Transverse colon (tissue), 4 donors: ENCODE measurements around the gene CALY. TPM values are rescaled to one million over a fixed set of nuclear protein-coding genes. Genes with fewer than 3 reads are reported as not detected.

Experiments
- DNase-seq: peaks from one replicate; pipeline ENCODE4 v3.0.0-alpha.2; 2019
- H3K27ac ChIP-seq, 4 donors: fragments of 200-600 bp; sonication (generic); 2 replicates each; pipeline ENCODE4 v1.5.1; 2016 to 2018; ENCODE audit warnings: inconsistent platforms in 4 of 4
- H3K27me3 ChIP-seq: fragments of 200-600 bp; sonication (generic); 2 replicates; pipeline ENCODE4 v1.5.1; 2017; ENCODE audit warnings: inconsistent platforms
- H3K36me3 ChIP-seq, 4 donors: fragments of 200-600 bp; sonication (generic); 2 replicates each; pipeline ENCODE4 v1.5.1; 2017 to 2019; ENCODE audit warnings: inconsistent platforms in 4 of 4
- H3K4me1 ChIP-seq, 4 donors: fragments of 200-600 bp; sonication (generic); 2 replicates each; pipeline ENCODE4 v1.5.1; 2017 to 2020; ENCODE audit warnings: inconsistent platforms in 4 of 4
- H3K4me3 ChIP-seq, 4 donors: fragments of 200-600 bp; sonication (generic); 1 replicate in 1 of 4; 2 replicates in 3 of 4; pipeline versions ENCODE4 v1.5.1 to v1.6.1; 2017 to 2019; ENCODE audit warnings: inconsistent platforms in 4 of 4
- H3K9me3 ChIP-seq, 2 donors: fragments of 200-600 bp; sonication (generic); 2 replicates each; pipeline ENCODE4 v1.5.1; 2017 to 2019; ENCODE audit warnings: inconsistent platforms in 2 of 2
- EP300 ChIP-seq: sonication (generic); formaldehyde crosslinking; IDR thresholded peaks from one replicate; pipeline ENCODE4 v1.6.1; 2017; ENCODE audit warnings: antibody characterized with exemption, low read depth
- POLR2A ChIP-seq: fragments of 450-650 bp; IDR thresholded peaks from one replicate; pipeline ENCODE4 v1.6.1; 2016; ENCODE audit warnings: antibody characterized with exemption, mild to moderate bottlenecking, moderate library complexity
- POLR2AphosphoS5 ChIP-seq, 3 donors: sonication (generic); formaldehyde crosslinking; IDR thresholded peaks; one replicate each; pipeline ENCODE4 v1.6.1; 2016; ENCODE audit warnings: antibody characterized with exemption in 3 of 3
- WGBS, 2 donors: methylation state at CpG; one replicate each; pipeline ENCODE4 v1.1.5; 2018; ENCODE audit warnings: low coverage in 1 of 2; 5-methylcytosine and 5-hydroxymethylcytosine counted together
- in situ Hi-C, 4 donors: fragments of 200-750 bp; cut with MboI; loops; one replicate each; pipeline versions ENCODE4 v1.15.0 to v1.15.1; 2017; ENCODE audit warnings: low sequenced_read_pairs in 3 of 4, low pct_ligation_motif_present in 1 of 4, low pct_unique_long_range_greater_than_20kb in 1 of 4
- intact Hi-C: fragments of 100-400 bp; cut with DNase I; formaldehyde crosslinking; loops from one replicate; pipeline ENCODE4 v1.15.1; 2023; ENCODE audit warnings: low total_unique reads
- total RNA-seq, 4 donors: library from RNA; depleted of rRNA; stranded (reverse); fragments of >200 nt; gene quantifications; one replicate each; pipeline ENCODE4 v1.1.0, GENCODE V29; 2016
- TF ChIP-seq, protein P1 (sequence below), 5 experiments: fragments of 200-600 bp in 3 of 5; fragments of 450-650 bp in 2 of 5; sonication (generic) in 3 of 5; IDR thresholded peaks; 1 replicate in 2 of 5; 2 replicates in 3 of 5; pipeline ENCODE4 v1.5.1; 2016 to 2017; ENCODE audit warnings: antibody characterized with exemption in 5 of 5, inconsistent platforms in 3 of 5, mild to moderate bottlenecking in 2 of 5, moderate library complexity in 1 of 5

CALY gene
- total RNA-seq, 4 donors from 2014 or later = 0.82 to 1.3 TPM; not detected in 2

DNA sequence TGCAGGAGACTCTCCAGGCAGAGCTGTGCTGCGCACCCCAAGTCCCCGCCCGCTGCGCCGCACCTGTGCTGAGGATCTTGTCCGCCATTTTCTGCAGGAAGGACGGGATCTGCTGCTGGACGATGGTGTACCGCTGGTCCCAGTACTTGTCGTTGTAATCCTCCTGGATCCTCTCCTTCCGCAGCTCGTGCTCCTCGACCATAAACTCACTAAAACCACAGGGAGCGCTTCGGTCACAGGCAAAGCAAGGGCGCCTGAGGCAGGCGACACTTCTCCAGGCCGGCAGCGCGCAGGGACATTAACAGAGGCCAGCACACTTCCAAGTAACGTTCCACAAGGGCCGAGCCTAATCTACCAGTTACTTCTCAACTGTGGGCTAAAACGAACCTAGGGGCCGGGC is 46.9 kb downstream of the CALY start:
- WGBS, 2 donors = 93 to 100% methylated on average over 4 to 24 of the region's 24 CpGs
- H3K36me3 ChIP-seq = peaks cover 0 to 82% (median 32%) of the 10 kb centered on the region in 4 donors

GRCh38 chr10:133287832-133288500 is 48.7 kb downstream of the CALY start:
- H3K4me3 ChIP-seq = no peak overlapping the region
- no peak overlapping the region for H3K27ac ChIP-seq
- intact Hi-C loops (no loop called here), in situ Hi-C loops (no loop called here)
- WGBS, 2 donors = 84 to 97% methylated on average over 6 to 31 of the region's 46 CpGs
- no peaks in the 10 kb centered on the region for H3K27me3 ChIP-seq
- H3K4me1 ChIP-seq = no peaks in the 10 kb centered on the region
- no peaks in the 10 kb centered on the region for H3K9me3 ChIP-seq
- H3K36me3 ChIP-seq = peaks cover 0 to 82% (median 35%) of the 10 kb centered on the region in 4 donors
- TF ChIP-seq, protein P1, sequence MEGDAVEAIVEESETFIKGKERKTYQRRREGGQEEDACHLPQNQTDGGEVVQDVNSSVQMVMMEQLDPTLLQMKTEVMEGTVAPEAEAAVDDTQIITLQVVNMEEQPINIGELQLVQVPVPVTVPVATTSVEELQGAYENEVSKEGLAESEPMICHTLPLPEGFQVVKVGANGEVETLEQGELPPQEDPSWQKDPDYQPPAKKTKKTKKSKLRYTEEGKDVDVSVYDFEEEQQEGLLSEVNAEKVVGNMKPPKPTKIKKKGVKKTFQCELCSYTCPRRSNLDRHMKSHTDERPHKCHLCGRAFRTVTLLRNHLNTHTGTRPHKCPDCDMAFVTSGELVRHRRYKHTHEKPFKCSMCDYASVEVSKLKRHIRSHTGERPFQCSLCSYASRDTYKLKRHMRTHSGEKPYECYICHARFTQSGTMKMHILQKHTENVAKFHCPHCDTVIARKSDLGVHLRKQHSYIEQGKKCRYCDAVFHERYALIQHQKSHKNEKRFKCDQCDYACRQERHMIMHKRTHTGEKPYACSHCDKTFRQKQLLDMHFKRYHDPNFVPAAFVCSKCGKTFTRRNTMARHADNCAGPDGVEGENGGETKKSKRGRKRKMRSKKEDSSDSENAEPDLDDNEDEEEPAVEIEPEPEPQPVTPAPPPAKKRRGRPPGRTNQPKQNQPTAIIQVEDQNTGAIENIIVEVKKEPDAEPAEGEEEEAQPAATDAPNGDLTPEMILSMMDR (IDR thresholded peaks at IDR 0.05) = no peak
- TF ChIP-seq POLR2A (no peak), POLR2AphosphoS5 (IDR thresholded peaks at IDR 0.05) (no peak), EP300 (no peak)
- DNase-seq = no peak

More for the DNA sequence above, 46.9 kb downstream of the CALY start:
- Histone ChIP-seq H3K27ac (no peak overlapping the region), H3K4me1 (no peaks in the 10 kb centered on the region), H3K4me3 (no peak overlapping the region), H3K27me3 (no peaks in the 10 kb centered on the region), H3K9me3 (no peaks in the 10 kb centered on the region)
- no peak for DNase-seq
- in situ Hi-C loops = no loop called here
- intact Hi-C loops = no loop called here
- TF ChIP-seq, protein P1 (IDR thresholded peaks at IDR 0.05) = no peak
- TF ChIP-seq POLR2A = no peak
- TF ChIP-seq POLR2AphosphoS5 (IDR thresholded peaks at IDR 0.05) = no peak
- no peak for TF ChIP-seq EP300

- Histone ChIP-seq H3K9me3 (no peaks in the 10 kb centered on the region), H3K4me3 (no peak overlapping the region), H3K27me3 (no peaks in the 10 kb centered on the region), H3K36me3 (peaks cover 0 to 89% (median 41%) of the 10 kb centered on the region in 4 donors), H3K4me1 (no peaks in the 10 kb centered on the region), H3K27ac (no peak overlapping the region)
- TF ChIP-seq EP300 = no peak
- TF ChIP-seq POLR2A = no peak
- TF ChIP-seq, protein P1 (IDR thresholded peaks at IDR 0.05) = no peak
- TF ChIP-seq POLR2AphosphoS5 (IDR thresholded peaks at IDR 0.05) = no peak
- WGBS, 2 donors = 90 to 95% methylated on average over 7 to 18 of the region's 18 CpGs
- in situ Hi-C loops (no loop called here), intact Hi-C loops (no loop called here)
- DNase-seq = no peak
Measured at GRCh38 chr10:133286366-133286765, 50.3 kb downstream of the CALY start.

GRCh38 chr10:133285217-133285616 is 51.5 kb downstream of the CALY start:
- in situ Hi-C loops = no loop called here
- Histone ChIP-seq H3K4me3 (no peak overlapping the region), H3K4me1 (no peaks in the 10 kb centered on the region), H3K27ac (no peak overlapping the region), H3K27me3 (no peaks in the 10 kb centered on the region), H3K9me3 (no peaks in the 10 kb centered on the region), H3K36me3 (peaks cover 0 to 83% (median 41%) of the 10 kb centered on the region in 4 donors)
- 93% methylated on average over 36 of the region's 36 CpGs; no CpG with 5 or more reads in 1 of the 2 donors for WGBS, 2 donors
- TF ChIP-seq EP300 (no peak), POLR2AphosphoS5 (IDR thresholded peaks at IDR 0.05) (no peak), POLR2A (no peak)
- TF ChIP-seq, protein P1 (IDR thresholded peaks at IDR 0.05) = no peak
- intact Hi-C loops = no loop called here
- no peak for DNase-seq
